AG09319 (cell line): ENCODE results near the gene AADAT.

Source experiments
- DNase-seq: peaks from one replicate; pipeline ENCODE4 v3.0.0-alpha.2; 2010; ENCODE audit warnings: low read depth; ENCODE audit errors: extremely low read depth
- CTCF ChIP-seq: IDR thresholded peaks from 2 replicates; pipeline ENCODE4 v1.5.1; 2011; ENCODE audit warnings: low read depth, mild to moderate bottlenecking, inconsistent platforms, low read length, moderate library complexity

The AADAT gene

DNA sequence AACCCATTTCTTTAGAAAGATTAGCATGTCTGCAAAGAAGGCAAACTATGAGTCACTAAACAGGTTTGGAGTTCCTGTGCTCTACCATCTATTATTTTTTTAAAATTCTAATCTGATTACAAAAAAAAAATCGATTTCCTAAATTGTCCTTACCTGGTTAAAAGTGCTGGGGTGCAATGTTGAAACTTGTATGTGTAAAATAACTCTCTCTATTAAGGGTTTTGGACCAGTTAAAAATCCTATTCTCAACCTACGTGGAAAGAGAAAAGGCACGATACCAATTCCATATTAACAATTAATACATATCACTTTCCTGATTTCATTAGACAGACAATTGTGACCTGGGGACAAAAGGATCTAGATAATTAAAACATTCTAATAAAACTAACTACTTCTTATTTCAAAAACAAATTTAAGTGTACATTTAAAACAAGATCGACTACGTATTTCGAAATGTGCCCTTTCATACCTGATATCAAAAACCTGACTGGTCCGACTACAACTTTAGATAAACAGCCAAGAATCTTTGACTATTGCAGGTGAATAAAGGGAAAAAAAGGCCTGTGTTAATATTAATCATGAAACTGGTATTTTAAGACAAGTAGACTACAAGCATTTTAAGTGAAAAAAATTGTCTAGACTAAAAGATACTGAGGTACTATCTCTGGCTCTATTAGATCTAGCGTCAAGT lies 21.2 kb downstream of the AADAT start:
- no peak for DNase-seq
- TF ChIP-seq CTCF, result no peak

- no peak for DNase-seq
- no peak for TF ChIP-seq CTCF
Observed at GRCh38 chr4:170059421-170059820, 30.3 kb downstream of the AADAT start.

- no peak for DNase-seq
- no peak for TF ChIP-seq CTCF
Observed at GRCh38 chr4:170058826-170059225, 30.9 kb downstream of the AADAT start.

- TF ChIP-seq CTCF, result no peak
Observed at GRCh38 chr4:170057866-170058265, 31.9 kb downstream of the AADAT start.

DNA sequence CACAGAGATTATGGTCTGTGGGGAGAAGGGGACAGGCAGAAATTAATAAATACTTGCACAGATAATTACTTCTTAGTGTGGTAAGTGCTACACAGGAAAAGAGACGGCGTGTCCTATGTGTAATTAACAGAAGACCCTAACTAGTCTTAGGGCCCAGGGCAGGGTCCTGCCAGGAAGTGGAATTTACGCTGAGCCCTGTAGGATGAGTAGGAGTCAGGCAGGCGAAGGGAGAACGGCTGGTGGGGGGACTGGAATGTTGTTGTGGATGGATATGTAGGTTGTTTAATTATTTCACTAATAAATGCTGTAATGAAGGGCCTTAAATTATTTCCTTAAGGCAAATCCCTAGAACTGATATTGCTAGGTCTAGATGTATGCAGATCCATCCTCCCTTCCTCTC lies 36.8 kb downstream of the AADAT start:
- no peak for DNase-seq
- no peak for TF ChIP-seq CTCF

More at GRCh38 chr4:170057866-170058265, 31.9 kb downstream of the AADAT start:
- no peak for DNase-seq

DNA sequence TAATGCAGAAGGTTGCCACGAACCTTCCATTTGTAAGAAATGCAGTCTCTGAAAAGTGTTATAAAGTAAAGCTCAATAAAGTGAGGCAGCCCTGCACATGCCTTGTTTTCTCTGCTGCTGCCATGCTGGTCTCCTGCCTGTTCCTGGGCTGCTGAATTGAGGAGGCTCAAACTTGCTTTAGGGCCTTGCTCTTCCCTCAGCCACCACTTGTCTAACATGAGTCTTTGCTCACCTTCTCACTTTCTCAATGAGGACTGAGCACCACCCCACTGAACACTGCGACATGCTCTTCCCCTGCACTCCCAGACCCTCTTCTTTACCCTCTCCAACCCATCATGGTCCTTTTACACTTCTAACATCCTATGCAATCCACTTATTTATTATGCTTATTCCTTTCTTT lies 38.4 kb downstream of the AADAT start:
- DNase-seq, result no peak
- TF ChIP-seq CTCF, result no peak

- DNase-seq, result no peak
- no peak for TF ChIP-seq CTCF
Observed at GRCh38 chr4:170049766-170050165, 40.0 kb downstream of the AADAT start.
